Neural progenitor cell (in vitro differentiated cells): ENCODE results near the gene RAB34. TPM values are rescaled to one million over a fixed set of nuclear protein-coding genes. Genes with fewer than 3 reads are reported as not detected.

ENCODE experiments used
- DNase-seq: peaks from one replicate; pipeline ENCODE4 v3.0.0-alpha.2; 2016; ENCODE audit warnings: low spot score
- H2AFZ ChIP-seq: fragments of 200-600 bp; sonication (generic); replicated peaks from 2 replicates; pipeline ENCODE4 v1.6.1; 2016; ENCODE audit warnings: antibody characterized with exemption
- H3F3A ChIP-seq: fragments of 200-600 bp; sonication (generic); 2 replicates; pipeline ENCODE4 v1.6.1; 2016; ENCODE audit warnings: antibody characterized with exemption, low read depth
- H3K27ac ChIP-seq: fragments of 200-600 bp; sonication (generic); 2 replicates; pipeline ENCODE4 v1.5.1; 2016; ENCODE audit warnings: mild to moderate bottlenecking
- H3K27me3 ChIP-seq: fragments of 200-600 bp; sonication (generic); 2 replicates; pipeline ENCODE4 v1.6.1; 2016; ENCODE audit warnings: mild to moderate bottlenecking, moderate library complexity
- H3K36me3 ChIP-seq: fragments of 200-600 bp; sonication (generic); 2 replicates; pipeline ENCODE4 v1.5.1; 2016
- H3K4me1 ChIP-seq: fragments of 200-600 bp; sonication (generic); 2 replicates; pipeline ENCODE4 v1.6.1; 2016; ENCODE audit warnings: mixed run types
- H3K4me2 ChIP-seq: fragments of 200-600 bp; sonication (generic); 2 replicates; pipeline ENCODE4 v1.6.1; 2016
- H3K4me3 ChIP-seq: fragments of 200-600 bp; sonication (generic); 2 replicates; pipeline ENCODE4 v1.5.1; 2016
- H3K79me2 ChIP-seq: fragments of 200-600 bp; sonication (generic); 2 replicates; pipeline ENCODE4 v1.6.1; 2016; ENCODE audit warnings: low read depth
- H3K9ac ChIP-seq: fragments of 200-600 bp; sonication (generic); 2 replicates; pipeline ENCODE4 v1.6.1; 2016
- H3K9me3 ChIP-seq: fragments of 200-600 bp; sonication (generic); 2 replicates; pipeline ENCODE4 v1.5.1; 2016; ENCODE audit warnings: low read depth
- H4K20me1 ChIP-seq: fragments of 200-600 bp; sonication (generic); 2 replicates; pipeline ENCODE4 v1.6.1; 2016; ENCODE audit warnings: low read depth
- H3K27ac Mint-ChIP-seq: 3 replicates; pipeline ENCODE4 v1.8.0; 2021; ENCODE audit warnings: mixed read lengths
- H3K27me3 Mint-ChIP-seq: 2 replicates; pipeline ENCODE4 v1.8.0; 2022; ENCODE audit warnings: low read depth, mild to moderate bottlenecking, inconsistent platforms, moderate library complexity, mixed read lengths; ENCODE audit not compliant: insufficient read depth
- H3K36me3 Mint-ChIP-seq: 3 replicates; pipeline ENCODE4 v1.8.0; 2021; ENCODE audit warnings: mixed read lengths
- H3K4me1 Mint-ChIP-seq: 3 replicates; pipeline ENCODE4 v1.8.0; 2021; ENCODE audit warnings: mixed read lengths
- H3K4me3 Mint-ChIP-seq: 3 replicates; pipeline ENCODE4 v1.8.0; 2021; ENCODE audit warnings: mild to moderate bottlenecking, moderate library complexity, mixed read lengths
- H3K9me3 Mint-ChIP-seq: 3 replicates; pipeline ENCODE4 v1.8.0; 2020; ENCODE audit warnings: mixed read lengths
- CTCF ChIP-seq: fragments of 200-600 bp; sonication (generic); IDR thresholded peaks from 2 replicates; pipeline ENCODE4 v1.5.1; 2017; ENCODE audit warnings: antibody characterized with exemption, mild to moderate bottlenecking
- EZH2 ChIP-seq: fragments of 200-600 bp; sonication (generic); IDR thresholded peaks from 2 replicates; pipeline ENCODE4 v1.6.1; 2017; ENCODE audit warnings: antibody characterized with exemption, mild to moderate bottlenecking, moderate library complexity
- EZH2phosphoT487 ChIP-seq: fragments of 200-600 bp; sonication (generic); IDR thresholded peaks from 2 replicates; pipeline ENCODE4 v1.6.1; 2017; ENCODE audit warnings: antibody characterized with exemption
- total RNA-seq: library from RNA; depleted of rRNA; stranded (reverse); fragments of >200 nt; gene quantifications from 2 replicates; pipeline ENCODE4 v1.2.3, GENCODE V29; 2015; ENCODE audit warnings: low replicate concordance

RAB34 gene
- total RNA-seq, 1 donor from 2014 or later: 82.8 TPM

- no peak for DNase-seq
- Histone ChIP-seq H3K79me2 (peaks cover 27% of the 10 kb centered on the region), H3K9me3 (no peaks in the 10 kb centered on the region), H3K27me3 (no peaks in the 10 kb centered on the region), H4K20me1 (peaks cover 57% of the 10 kb centered on the region), H3K9ac (no peak overlapping the region), H3K36me3 (no peaks in the 10 kb centered on the region), H3K4me2 (no peak overlapping the region), H3K27ac (no peak overlapping the region), H3F3A (peaks cover 36% of the 10 kb centered on the region), H3K4me1 (peaks cover 21% of the 10 kb centered on the region), H2AFZ (no peak overlapping the region), H3K4me3 (no peak overlapping the region)
- no peak for TF ChIP-seq CTCF
- no peak for TF ChIP-seq EZH2phosphoT487
- TF ChIP-seq EZH2: no peak
- H3K4me3 Mint-ChIP-seq: peak overlapping the region; percentile 21
- no peak overlapping the region for H3K27ac Mint-ChIP-seq
- H3K9me3 Mint-ChIP-seq: no peaks in the 10 kb centered on the region
- peaks cover 22% of the 10 kb centered on the region for H3K36me3 Mint-ChIP-seq
- peaks cover 3% of the 10 kb centered on the region for H3K27me3 Mint-ChIP-seq
- H3K4me1 Mint-ChIP-seq: peaks cover 29% of the 10 kb centered on the region
Measured at GRCh38 chr17:28758411-28759121, 40.9 kb upstream of the RAB34 start.

DNA sequence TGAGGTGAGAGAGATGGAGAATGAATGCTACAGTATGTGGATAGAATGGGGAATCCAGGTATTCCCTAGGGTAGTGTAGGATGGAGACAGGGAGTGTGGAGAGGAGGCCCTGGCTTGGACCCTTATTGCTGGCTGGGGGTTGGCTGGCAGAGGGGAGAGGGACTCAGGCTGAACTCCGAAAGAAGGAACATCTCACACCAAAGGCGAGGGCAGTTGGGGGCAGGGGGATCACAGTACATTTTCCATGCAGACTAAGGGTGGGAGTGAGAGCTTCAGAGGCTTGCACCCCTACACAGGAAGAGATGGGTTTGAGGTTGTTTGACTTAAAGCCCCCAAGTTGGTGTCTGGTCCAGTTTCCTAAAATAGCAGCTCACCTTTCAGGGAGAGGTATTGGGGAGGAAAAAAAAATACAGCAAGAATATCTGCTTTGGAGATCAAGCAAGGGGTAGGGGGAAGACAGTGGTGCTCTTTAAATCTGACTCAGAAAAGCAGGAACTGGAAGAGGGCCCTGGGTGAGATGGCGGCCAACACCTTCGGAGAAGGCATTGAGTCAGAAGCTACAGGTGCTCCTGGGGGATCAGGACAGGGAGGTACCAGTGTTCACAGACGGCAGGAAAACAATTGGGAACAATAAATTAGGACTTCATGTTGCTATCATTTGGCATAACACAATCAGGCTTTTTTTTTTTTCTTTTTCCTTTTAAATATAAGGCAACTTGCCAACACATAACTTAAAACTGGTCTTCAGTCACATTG is 38.6 kb upstream of the RAB34 start:
- peaks cover 17% of the 10 kb centered on the region for H3K4me1 Mint-ChIP-seq
- Histone ChIP-seq H3K9ac (no peak overlapping the region), H3K4me2 (no peak overlapping the region), H3K9me3 (no peaks in the 10 kb centered on the region), H2AFZ (no peak overlapping the region), H4K20me1 (peaks cover 38% of the 10 kb centered on the region), H3F3A (peaks cover 32% of the 10 kb centered on the region), H3K27ac (no peak overlapping the region), H3K36me3 (no peaks in the 10 kb centered on the region), H3K27me3 (no peaks in the 10 kb centered on the region), H3K4me3 (no peak overlapping the region), H3K79me2 (peaks cover 20% of the 10 kb centered on the region), H3K4me1 (peaks cover 10% of the 10 kb centered on the region)
- H3K27me3 Mint-ChIP-seq: peaks cover 3% of the 10 kb centered on the region
- DNase-seq: no peak
- peaks cover 27% of the 10 kb centered on the region for H3K36me3 Mint-ChIP-seq
- no peak for TF ChIP-seq EZH2
- TF ChIP-seq EZH2phosphoT487: no peak
- no peak for TF ChIP-seq CTCF
- no peaks in the 10 kb centered on the region for H3K9me3 Mint-ChIP-seq
- no peak overlapping the region for H3K4me3 Mint-ChIP-seq
- H3K27ac Mint-ChIP-seq: no peak overlapping the region

DNA sequence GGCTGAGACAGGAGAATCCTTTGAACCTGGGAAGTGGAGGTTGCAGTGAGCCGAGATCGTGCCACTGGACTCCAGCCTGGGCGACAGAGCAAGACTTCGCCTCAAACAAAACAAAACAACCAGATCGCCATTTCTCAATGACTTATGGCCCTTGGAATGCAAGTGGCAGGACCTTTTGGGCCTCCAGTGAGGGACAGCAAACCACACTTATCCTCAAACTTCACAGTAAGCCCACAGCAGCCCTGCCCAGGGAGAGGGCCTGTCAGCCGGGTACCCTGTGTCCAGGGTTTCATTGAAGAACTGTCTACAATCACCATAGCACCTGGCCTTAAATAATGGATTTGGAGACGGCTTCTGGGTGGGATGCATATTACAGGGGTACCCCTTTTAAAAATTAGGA is 37.8 kb upstream of the RAB34 start:
- Mint-ChIP-seq H3K4me3 (no peak overlapping the region), H3K9me3 (no peaks in the 10 kb centered on the region), H3K4me1 (peaks cover 12% of the 10 kb centered on the region), H3K27ac (no peak overlapping the region), H3K27me3 (peaks cover 3% of the 10 kb centered on the region), H3K36me3 (peaks cover 27% of the 10 kb centered on the region)
- Histone ChIP-seq H3K4me3 (no peak overlapping the region), H2AFZ (no peak overlapping the region), H3K4me2 (no peak overlapping the region), H3F3A (peaks cover 30% of the 10 kb centered on the region), H3K4me1 (peaks cover 2% of the 10 kb centered on the region), H3K9ac (no peak overlapping the region), H3K27me3 (no peaks in the 10 kb centered on the region), H4K20me1 (peaks cover 35% of the 10 kb centered on the region), H3K27ac (no peak overlapping the region), H3K79me2 (peaks cover 25% of the 10 kb centered on the region), H3K36me3 (peaks cover 5% of the 10 kb centered on the region), H3K9me3 (no peaks in the 10 kb centered on the region)
- TF ChIP-seq CTCF: no peak
- TF ChIP-seq EZH2phosphoT487: no peak
- TF ChIP-seq EZH2: no peak
- DNase-seq: no peak
